Medulla oblongata (tissue), 1 donor: ENCODE data around the gene PCSK6.

Experiments
- DNase-seq: peaks from one replicate; pipeline ENCODE4 v3.0.0-alpha.2; 2015; ENCODE audit errors: extremely low spot score

The PCSK6 gene

DNA sequence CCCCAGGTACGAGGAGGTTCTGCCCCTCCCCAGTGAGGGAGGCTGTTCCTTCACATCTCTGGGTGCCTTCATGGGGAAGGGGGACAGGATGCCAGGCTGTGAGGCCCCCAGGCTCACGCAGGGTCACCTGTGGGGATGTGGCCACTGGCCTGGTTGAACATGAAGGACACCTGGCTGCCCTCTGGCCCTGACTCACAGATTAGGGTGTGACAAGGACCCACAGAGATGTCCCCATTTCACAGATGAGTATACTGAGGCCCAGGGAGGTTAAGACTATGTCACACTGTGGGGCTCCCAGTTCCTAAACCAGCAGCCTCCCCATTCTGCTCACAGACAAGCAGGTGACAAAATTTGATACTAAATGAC, 42.4 kb downstream of the PCSK6 start:
- no peak for DNase-seq

DNA sequence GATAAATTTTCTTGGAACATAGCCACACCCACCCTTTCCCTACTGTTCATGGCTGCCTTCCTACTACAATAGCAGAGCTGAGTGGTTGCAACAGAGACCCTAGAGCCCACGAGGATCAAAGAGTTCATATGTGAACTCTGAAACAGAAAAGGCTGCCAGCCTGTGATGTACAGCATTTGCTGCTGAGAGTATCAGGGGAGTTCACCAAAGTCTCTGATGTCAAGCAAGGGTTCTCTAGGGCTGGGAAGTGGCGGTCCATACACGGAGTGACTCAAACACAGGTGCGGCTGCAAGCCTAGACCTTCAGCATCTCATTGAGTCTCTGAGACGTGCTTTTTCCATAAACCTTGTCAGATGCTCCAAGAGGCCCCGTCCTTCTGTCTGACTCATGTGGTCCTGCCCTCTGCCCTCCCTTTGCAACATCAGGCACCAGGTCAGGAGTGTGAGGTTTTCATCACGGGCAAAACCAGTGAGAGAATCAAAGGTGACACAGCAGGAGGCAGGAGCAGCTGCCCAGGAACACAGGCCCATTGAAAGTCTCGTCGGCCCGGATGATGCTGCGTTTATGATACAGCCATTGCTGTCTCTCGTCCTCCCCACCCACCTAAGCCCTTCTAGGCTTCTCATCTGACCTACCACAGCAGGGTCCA, 42.9 kb downstream of the PCSK6 start:
- no peak for DNase-seq

DNA sequence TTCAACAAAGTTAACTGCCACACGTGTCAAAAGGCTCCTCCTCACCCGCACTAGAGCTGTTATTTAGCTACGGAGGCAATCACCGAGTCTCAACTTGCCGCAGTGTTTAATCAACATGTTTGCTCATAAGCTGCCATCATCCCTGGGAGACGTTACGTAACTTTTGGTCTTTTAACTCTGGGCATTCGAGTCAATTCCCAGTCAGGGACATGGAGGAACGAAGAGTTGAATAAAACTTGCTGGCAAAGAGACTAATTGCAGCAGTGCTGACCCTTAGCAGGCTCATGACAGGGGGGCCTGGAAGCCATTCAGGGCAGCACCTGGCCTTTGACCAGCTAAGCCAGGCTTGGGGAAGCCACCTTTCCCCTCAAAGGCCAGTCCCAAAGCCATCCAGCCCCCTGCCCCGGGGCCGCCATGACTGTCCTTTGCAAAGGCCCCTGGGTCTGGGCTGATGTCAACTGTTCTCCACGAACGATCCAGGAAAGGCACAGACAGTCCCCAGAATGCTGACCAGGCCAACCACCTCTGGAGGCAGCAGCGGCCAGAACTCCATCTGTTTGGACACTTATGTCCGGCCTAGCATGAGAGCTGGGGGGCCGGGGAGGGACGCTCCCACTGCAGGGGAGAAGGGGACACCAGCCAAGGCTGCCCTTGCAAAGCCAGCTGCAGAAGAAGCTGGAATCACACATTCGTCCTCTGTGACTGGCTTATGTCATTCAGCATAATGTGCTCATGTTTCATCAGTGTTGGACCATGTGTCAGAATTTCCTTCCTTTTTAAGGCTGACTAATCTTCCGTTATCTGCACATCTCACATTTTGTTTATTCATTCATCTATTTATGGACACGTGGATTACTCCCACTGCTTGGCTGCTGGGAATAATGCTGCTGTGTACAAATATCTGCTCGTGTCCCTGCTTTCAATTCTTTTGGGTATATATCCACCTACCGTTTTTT, 43.7 kb downstream of the PCSK6 start:
- DNase-seq = no peak

DNA sequence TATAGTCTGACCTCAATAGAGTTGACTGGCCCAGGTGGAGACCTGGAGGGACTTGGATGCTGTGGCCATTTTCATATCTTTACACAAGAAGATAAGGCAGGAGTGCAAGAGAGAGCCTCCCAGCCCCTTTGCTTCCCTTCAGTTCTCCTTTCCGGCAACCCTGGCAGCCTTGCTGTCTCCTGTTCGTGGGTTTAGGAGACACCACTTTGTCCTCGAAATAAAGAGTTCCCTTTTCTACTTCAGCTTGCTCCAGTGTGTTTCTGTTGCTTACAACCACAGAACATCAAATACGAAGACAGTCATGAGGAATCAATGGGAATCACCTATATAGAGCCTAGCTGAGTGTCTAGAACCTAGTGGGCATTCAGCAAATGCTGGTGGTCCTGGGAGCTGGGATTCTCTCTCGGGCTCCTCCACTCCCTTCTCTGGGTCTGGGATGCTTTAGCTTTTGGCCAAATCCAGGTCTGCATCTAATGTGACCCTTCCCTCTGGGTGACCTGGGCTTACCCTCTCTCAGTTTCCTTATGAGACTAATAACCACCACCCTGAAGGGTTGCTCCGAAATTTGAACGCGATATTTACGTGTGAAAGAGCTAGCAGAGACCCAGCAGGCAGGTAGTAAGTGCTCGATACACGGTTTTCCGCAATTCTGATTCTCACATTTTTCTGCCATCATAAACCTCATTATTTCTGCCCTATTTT, 44.5 kb downstream of the PCSK6 start:
- no peak for DNase-seq

DNA sequence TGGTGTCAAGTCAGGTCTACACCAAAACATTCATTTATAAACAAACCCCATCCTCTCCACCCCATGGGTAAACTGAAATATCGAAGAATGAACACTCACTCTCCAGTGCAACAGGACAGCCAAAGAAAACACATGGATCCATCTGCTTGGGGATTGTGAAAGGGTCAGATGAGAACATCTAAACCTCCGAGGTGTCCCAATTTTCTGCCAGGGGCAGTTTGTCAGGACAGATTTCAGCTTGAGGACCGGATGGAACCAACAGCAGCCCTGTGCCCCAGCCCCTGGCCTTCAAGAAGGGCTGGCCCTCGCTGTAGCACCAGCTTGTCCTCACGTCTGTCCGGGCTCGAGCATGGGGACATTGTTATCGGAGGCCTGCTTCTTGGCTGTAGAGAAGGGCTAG, 45.5 kb downstream of the PCSK6 start:
- no peak for DNase-seq

DNA sequence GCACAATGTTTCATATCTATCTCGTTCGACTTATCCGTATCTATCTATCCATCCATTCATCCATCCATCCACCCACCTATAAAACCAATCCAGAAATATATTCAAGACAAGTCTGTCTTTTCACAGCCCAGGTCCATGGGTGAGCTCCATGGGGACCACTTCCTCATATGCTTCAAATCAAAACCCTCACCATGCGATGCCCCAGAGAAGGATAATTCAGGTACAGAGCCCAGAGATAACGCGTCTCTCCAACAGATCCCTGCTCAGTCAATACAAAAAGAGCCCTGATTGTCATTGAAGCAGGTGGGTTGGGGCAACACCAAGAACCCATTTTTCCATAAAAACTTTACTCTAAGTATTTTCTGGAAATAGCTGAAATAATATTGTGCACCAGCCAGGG, 47.2 kb downstream of the PCSK6 start:
- DNase-seq = no peak

DNA sequence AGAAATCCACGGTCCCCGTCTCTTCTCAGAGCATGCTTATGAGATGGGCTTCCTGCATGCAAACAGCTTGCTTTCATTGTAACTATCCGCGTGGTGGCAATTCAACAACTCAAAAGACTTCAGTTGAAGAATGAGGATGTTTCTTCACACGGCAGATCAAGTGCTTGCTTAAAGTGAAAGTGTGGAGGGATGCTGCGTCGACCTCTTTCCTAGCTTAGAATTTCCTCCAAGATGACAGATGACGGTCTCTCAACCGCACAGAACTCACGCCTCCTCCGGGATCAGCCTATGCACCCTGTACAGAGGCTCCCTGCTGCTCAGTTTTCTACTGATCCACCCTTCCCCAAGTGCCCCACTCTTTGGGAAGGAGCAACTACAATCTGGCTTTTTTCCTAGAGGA, 47.8 kb downstream of the PCSK6 start:
- DNase-seq = peak; percentile 53

DNA sequence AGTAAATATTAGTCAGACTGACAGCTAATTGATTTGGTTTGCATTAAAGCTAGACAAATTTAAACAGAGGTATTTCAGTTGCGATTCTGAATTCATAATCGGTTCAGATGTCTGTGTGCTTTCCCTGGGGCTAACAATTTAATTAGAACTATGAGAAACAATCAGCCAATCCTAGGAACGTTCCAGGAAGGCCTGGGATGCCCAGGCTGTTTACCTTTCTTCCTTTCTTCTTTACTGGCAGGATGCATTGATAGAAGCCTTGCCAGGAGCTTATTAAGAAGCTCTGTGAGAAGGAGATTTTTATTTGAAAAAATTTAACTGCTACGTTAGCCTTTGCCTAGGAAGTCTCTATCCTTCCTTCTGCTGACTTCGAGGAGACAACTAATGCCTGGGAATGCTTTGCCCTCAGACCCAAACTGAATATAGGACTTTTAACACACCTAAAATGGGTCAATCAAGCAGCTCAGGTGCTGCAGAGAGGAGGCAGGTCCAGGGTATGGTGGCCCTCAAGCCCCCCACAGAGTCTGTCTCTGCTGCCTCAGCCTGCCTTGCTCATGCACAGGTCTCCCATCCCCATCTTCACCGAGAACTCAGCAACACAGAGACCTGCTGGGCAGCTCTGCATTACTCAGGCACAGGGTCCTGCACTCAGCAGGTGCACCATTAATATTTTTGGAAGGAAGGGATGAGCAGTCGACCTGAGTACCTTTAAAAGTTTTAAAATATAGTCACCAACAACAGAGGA, 48.5 kb downstream of the PCSK6 start:
- no peak for DNase-seq

DNA sequence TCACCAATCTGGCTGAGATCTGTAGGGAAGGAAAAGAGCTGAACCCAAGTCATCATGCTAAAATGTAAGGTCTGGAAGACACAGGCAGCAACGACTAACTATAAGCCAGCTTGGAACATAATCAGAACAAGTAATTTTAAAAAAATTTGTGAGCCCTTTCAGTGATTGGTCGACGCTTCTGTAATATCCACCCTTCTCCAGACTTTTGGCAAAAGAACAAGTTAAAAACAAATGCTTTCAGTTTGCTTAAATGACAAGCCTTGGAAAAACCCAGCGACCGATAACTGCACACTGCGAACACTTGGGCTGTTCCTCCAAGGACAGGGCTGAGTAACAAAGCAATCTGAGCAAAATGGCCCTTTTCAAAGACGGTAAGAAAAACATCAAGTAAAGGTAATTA, 49.6 kb downstream of the PCSK6 start:
- DNase-seq = no peak

DNA sequence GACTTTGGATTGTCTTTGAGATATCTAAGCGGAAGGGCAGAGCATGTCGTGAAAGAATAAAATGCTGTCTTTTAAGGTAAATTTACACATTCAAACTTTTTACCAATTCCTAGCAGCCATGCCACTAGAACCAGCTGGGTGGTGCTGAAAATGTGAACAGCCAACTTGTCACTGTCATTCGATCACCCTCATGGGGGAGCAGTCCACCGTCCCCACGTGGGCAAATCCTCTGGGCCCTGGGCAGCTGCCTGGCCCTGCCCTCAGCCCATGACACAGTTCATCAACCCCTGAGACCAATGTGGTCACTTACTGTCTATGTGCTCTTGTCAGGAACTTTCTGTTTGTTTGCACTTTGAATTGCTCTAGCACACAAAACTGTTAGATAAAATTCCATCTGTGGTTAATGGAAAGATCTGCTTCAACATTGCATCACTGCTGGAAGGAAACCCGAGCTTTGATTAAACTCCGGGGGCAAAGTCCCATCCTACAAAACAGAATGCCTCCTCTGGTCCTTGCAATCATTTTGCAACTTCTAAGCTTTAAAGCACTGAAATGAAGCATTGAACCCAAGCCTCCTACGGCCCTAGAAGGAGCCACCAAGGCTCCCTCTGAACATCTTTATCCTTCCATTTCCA, 50.1 kb downstream of the PCSK6 start:
- DNase-seq = no peak

DNA sequence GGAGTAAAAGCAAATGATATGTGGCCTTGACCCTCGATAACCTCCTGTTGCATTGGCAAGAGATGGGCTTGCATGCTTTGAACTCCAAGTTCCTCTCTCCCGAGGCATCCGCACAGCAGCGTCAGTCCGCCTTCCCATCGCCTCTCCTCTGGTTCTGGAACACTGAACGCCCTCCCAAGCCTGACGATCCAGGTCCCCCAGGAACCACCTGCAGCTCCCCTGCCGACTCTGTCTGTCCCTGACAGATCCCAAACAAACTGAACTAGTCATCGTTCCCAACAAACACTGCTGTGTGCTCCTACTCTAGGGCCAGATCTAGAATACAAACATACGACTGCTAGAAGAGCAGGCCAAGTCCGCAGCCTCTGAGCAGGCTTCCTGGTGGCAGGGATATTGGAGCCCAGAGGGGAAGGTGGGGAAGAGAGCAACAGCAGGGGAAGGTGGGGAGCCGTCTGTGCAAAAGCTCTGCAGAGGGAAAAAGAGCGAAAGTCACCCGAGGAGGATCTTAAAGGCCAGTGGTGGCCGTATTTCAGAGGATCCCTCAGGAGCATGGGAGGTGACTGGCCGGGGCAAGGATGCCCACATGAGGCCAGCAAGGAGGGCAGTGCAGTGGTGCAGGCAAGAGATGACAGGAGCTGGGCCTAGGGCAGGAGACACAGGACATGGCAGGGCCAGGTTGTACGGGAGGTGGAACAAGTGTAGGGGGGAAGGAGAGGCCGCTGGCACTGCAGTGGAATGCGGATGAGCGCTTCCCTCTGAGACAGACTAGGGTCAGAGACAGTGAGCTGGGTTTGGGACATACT, 50.8 kb downstream of the PCSK6 start:
- DNase-seq = no peak

DNA sequence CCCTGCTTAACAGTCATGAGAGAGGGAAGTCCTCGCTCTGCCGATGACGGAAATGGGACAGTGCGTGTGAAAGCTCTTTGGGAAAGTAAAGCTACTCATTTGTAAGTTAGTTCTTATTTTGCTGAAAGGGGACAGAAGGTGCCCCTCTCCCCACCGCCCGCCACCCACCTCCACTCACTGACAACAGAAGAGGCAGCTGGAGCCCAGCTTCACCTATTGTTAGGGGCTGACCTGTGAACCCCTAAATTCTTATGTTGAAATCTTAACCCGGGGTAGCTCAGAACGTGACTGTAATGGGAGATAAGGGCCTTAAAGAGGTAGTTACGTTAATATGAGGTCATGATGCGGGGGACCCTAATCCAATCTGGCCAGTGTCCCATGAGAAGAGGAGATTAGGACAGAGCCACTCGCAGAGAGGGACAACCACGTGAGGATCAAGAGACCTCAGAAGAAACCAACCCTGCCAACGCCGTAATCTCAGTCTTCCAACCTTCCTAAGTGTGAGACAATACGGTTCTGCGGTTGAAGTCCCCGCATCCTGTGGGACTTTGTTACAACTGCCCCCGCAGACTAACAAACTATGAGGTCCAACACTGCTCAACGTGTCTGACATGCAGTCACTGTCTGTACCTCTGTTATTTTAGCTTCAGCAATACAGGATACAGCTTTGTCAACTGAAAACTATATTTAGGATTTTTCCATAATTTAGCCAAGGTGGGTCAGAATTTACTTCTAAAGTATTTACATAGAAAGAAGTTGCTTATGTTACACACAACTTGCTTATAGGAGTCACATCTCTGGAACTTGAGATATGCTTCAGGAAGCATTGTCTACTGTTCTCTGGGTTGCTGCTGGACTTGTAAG, 51.7 kb downstream of the PCSK6 start:
- DNase-seq = no peak

DNA sequence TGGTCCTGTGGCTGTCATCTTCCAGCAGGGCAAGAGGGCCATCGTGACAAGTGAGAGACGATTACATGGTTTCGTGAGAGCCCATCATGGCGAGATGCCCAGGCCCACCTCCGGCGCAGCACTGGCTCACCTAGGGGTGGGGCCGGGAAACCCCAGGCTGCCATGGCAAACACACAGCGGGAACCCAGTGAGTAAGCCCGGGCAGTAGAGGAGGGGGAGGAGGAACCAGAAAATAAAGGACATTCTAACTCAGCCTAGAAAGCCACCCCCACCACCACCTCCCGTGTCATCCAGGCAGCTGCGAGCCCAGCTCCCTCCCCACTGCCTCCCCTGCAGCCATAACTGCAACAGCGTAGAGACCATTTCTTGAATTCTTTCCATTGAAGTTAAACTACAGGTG, 52.3 kb downstream of the PCSK6 start:
- DNase-seq = peak; percentile 80

DNA sequence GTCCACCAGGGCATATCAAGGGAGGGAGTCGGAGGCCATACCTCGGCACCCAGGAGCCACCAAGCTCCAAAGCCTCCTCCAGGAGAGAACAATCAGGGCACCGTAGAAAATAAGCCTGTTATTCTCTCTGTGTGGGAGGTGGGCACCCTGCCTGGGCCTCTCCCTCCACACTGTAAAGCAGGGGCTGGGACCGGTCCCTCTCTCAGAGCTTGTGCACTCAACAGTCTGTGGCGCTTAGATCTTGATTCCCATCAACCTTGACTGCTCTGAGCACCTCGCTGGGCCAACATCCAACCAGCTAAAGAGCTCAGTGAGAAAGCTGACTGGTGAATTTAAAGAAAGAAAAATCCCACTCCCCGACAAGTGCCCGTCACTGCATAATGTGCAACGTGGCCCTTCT, 53.0 kb downstream of the PCSK6 start:
- DNase-seq = no peak

DNA sequence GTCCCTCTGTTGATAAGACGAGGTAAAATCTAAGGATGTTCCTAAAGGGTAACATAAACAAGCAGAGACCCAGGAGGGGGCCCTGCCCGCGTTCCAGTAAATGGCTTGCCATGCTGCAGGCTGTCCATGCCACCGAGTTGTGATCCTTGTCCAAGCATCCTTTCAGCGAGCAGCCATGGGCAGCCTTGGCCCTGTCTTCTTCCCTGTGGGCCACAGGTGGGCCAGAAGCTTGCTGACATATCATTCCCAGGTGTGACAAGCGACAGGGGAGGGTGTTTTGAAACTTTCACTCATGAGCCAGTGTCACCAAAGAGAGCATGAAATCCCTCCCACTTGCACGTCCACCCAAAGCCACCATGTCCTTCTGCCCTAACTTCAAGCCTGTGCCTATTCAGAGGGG, 53.7 kb downstream of the PCSK6 start:
- DNase-seq = no peak

DNA sequence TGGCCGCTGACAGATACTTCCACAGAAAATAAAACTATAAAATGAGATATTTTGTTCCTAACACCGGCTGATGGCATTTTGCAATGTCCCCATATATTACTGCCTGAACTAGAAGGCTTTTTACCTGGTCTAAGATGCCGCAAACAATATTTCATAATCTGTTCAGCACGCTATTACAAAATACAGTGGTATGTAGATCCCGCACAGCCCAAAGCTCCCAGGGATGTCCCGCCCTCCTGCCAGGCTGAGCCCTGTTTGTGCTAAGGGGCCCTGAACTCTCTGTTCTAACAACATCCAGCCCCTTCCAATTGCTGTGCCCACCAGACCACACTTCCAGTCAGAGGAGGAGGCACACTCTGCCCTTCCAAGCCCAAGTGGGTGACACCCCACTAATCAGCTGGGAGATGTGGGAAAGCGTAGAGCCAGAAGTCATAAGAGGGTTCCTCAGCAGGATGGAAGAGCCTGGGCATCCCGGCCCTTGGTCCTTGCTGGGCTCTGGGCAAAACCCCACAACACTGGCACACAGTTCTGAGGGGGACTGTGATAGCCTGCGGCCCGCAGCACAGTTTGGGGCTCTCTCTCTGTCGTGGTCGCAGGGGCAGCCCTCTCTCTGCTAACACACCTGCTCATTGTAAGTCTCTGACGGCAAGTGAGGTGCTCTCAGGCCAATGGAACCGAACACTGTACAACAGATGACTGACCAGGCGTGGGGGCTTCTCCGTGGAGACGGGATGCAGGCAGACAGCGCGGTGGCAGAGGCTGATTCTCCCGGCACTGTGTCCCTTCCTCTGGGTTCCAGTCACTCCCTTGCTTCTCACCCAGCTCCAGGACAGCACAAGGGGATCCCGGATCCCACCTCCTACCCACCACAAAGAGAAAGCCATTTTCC, 55.2 kb downstream of the PCSK6 start:
- no peak for DNase-seq

DNA sequence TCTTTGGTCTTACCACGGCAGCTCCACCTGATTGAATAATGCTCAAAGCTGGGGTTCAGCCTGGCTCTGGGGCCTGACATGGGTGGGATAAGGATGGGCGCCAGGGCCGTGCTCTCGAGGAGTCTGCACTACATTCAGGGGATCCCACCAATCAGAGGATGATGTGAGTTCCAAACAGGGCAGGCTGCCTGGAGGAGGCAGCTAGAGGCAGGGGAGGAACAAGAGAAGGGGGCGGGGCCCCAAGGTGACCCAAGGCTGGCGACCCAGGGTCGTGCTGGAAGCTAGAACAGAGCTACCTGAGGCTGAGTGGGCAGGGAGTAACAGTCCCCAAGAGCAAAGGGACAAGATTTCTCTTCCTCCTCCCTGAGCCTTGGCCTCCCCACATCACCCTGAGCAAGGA, 56.1 kb downstream of the PCSK6 start:
- DNase-seq = no peak

DNA sequence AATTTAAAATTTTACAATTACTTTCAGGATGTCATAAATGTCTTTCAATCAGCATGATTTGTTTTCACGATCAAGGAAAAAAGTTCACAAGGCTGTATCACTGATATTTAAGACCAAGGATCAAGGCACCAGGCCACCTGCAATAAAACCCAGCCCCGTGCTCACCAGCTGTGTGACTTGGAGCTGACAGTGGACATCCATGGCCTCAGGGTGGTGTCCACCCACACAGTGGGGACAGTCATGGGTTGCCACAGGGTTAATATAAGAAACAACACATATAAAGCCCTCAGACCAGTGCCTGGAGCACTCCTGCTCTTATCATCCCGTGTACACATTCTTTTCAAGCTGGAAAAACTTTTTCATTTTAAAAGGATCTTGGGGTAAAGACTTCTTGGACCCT, 56.5 kb downstream of the PCSK6 start:
- no peak for DNase-seq

DNA sequence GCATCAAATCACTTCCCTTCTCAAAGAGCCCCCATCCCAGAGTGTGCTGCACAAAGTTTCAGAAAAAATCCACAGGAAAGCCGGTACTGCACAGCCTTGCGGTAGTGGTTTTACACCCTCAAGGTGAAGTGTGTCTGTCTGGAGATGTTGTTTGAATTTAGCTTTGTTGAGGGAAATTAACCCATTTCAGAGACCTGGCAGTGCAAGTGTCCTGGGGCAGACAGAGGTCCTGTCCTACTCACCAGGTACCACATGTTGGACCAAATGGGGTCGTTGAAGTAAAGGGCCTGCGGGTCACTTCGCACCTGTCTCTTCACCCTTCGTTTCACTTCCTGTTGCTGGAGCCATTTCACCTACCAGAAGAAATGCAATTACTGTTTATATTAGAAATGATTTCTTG, 57.8 kb downstream of the PCSK6 start:
- no peak for DNase-seq
